ENCODE data around the gene MRPS2. TPM values are rescaled to one million over a fixed set of nuclear protein-coding genes. Genes with fewer than 3 reads are reported as not detected.

Gene MRPS2
- total RNA-seq, 1 experiment from 2014 or later, result 65.5 TPM

DNA sequence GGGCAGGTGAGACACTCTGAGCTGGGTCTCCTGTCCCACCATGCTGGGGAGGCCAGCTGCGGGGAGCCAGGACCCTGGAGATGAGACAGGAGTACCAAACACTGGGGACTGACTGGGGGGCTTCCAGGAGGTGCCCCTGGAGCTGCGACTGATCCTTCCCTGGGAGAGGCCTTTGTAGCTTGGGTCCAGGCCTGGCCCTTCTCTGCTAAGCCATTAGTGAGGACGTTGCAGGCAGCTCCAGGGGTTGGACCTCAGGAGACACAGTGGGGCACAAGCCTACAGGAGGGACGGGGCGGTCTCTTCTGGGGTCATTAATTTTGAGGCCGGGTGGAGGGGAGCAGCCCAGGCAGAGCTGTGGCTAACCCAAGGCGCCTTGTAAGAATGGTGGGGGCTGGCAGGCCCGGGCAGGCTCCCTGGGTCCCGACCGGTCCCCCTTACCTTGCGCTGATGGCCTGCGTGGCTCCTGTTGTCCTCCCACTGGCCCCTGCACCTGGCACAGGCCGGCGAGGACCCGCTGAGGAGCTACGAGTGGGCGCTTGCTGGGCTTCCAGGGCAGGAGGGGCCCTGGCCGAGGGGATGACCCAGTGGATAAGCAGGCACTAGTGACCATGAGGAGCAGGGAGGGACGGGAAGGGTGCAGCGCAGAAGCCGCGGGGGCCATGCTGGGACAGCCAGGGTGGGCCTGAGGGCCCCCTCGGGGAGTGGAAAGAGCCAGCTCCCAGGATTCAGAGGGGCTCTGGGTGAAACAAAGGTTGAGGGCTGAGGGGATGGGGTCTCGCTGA is 5.1 kb downstream of the MRPS2 start:
- no peak overlapping the region for H3K27ac Mint-ChIP-seq (ENCODE audit: unreplicated experiment)
- Histone ChIP-seq H3K4me1 (peaks cover 9% of the 10 kb centered on the region; the same call in 1 of the 2 replicates), H3K9me3 (peaks cover 6% of the 10 kb centered on the region; the same call in 1 of the 2 replicates), H3K27me3 (replicated peaks; ENCODE audit: control insufficient read depth, insufficient read depth, low read length) (no peaks in the 10 kb centered on the region), H3K4me3 (ENCODE audit: low read depth, low read length) (no peak overlapping the region), H3K36me3 (ENCODE audit: control insufficient read depth, insufficient read depth, low read length) (peaks cover 9% of the 10 kb centered on the region)
- no peaks in the 10 kb centered on the region for H3K9me3 Mint-ChIP-seq (ENCODE audit: unreplicated experiment)
- ChIA-PET POLR2A (no interaction called here), CTCF (no interaction called here)
- TF ChIP-seq, protein P1, sequence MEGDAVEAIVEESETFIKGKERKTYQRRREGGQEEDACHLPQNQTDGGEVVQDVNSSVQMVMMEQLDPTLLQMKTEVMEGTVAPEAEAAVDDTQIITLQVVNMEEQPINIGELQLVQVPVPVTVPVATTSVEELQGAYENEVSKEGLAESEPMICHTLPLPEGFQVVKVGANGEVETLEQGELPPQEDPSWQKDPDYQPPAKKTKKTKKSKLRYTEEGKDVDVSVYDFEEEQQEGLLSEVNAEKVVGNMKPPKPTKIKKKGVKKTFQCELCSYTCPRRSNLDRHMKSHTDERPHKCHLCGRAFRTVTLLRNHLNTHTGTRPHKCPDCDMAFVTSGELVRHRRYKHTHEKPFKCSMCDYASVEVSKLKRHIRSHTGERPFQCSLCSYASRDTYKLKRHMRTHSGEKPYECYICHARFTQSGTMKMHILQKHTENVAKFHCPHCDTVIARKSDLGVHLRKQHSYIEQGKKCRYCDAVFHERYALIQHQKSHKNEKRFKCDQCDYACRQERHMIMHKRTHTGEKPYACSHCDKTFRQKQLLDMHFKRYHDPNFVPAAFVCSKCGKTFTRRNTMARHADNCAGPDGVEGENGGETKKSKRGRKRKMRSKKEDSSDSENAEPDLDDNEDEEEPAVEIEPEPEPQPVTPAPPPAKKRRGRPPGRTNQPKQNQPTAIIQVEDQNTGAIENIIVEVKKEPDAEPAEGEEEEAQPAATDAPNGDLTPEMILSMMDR (IDR thresholded peaks at IDR 0.05; ENCODE audit: insufficient read depth in 1 of 2, low read depth in 1 of 2, low read length in 1 of 2, severe bottlenecking in 1 of 2, unreplicated experiment in 1 of 2), result no peak
- H3K4me1 Mint-ChIP-seq (ENCODE audit: low read depth, unreplicated experiment), result no peaks in the 10 kb centered on the region
- H3K36me3 Mint-ChIP-seq (ENCODE audit: insufficient read depth, unreplicated experiment), result peaks cover 25% of the 10 kb centered on the region
- no peak overlapping the region for H3K4me3 Mint-ChIP-seq (ENCODE audit: unreplicated experiment)
- H3K27me3 Mint-ChIP-seq (ENCODE audit: insufficient read depth, unreplicated experiment), result no peaks in the 10 kb centered on the region
- no peak for DNase-seq
- intact Hi-C loops (cut with micrococcal nuclease; ENCODE audit: unreplicated experiment), result no loop called here
- no TSS peak for BruUV-seq (replicated peaks)

DNA sequence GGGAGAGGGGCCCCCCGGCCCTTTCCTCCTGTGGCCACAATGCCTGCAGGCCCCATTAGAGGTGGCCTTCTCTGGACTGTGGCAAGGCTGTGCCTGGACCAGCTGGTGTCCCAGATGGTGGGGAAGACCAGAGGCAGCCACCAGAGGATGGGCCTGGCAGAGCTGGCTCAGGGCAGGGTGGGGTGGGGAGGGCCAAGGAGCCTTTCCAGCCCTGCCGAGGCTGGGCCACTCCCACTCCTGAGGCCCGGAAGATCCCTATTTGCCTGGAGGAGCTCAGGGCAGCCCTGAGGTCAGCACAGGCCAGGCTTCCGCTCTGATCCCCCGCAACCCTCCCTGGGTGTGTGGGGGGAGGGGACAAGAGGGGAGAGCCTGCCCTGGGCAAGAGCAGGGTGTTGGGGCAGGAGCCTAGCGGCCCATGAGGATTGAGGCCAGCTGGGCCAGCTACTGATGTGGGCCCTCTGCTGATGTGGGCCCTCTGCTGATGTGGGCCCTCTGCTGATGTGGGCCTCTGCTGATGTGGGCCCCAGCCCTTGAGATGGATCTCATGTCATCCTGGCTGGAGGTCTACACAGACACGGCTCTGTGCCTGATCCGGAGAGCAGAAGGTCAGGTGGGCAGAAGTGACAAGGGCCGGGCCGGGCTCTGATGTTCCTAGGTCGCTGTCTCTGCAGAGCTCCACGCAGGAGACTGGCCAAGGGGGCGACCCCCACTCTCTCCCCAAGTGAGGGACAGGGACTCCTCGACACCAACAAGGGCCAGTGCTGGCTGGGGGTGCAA is 6.0 kb downstream of the MRPS2 start:
- peaks cover 5% of the 10 kb centered on the region; the same call in 1 of the 2 replicates for H3K4me1 ChIP-seq
- DNase-seq, result no peak
- peaks cover 6% of the 10 kb centered on the region; the same call in 1 of the 2 replicates for H3K9me3 ChIP-seq
- Mint-ChIP-seq H3K4me3 (ENCODE audit: unreplicated experiment) (no peak overlapping the region), H3K4me1 (ENCODE audit: low read depth, unreplicated experiment) (no peaks in the 10 kb centered on the region), H3K9me3 (ENCODE audit: unreplicated experiment) (no peaks in the 10 kb centered on the region), H3K36me3 (ENCODE audit: insufficient read depth, unreplicated experiment) (peaks cover 16% of the 10 kb centered on the region), H3K27ac (ENCODE audit: unreplicated experiment) (no peak overlapping the region), H3K27me3 (ENCODE audit: insufficient read depth, unreplicated experiment) (peaks cover 2% of the 10 kb centered on the region)
- no peaks in the 10 kb centered on the region for H3K27me3 ChIP-seq (replicated peaks; ENCODE audit: control insufficient read depth, insufficient read depth, low read length)
- intact Hi-C loops (cut with micrococcal nuclease; ENCODE audit: unreplicated experiment), result no loop called here
- no peak overlapping the region for H3K4me3 ChIP-seq (ENCODE audit: low read depth, low read length)
- BruUV-seq (replicated peaks), result no TSS peak
- peaks cover 9% of the 10 kb centered on the region; the same call in 1 of the 2 replicates for H3K36me3 ChIP-seq (ENCODE audit: control insufficient read depth, insufficient read depth, low read length)
- TF ChIP-seq, protein P1 (IDR thresholded peaks at IDR 0.05; ENCODE audit: insufficient read depth in 1 of 2, low read depth in 1 of 2, low read length in 1 of 2, severe bottlenecking in 1 of 2, unreplicated experiment in 1 of 2), result no peak
- CTCF ChIA-PET, result no interaction called here
- POLR2A ChIA-PET, result no interaction called here

DNA sequence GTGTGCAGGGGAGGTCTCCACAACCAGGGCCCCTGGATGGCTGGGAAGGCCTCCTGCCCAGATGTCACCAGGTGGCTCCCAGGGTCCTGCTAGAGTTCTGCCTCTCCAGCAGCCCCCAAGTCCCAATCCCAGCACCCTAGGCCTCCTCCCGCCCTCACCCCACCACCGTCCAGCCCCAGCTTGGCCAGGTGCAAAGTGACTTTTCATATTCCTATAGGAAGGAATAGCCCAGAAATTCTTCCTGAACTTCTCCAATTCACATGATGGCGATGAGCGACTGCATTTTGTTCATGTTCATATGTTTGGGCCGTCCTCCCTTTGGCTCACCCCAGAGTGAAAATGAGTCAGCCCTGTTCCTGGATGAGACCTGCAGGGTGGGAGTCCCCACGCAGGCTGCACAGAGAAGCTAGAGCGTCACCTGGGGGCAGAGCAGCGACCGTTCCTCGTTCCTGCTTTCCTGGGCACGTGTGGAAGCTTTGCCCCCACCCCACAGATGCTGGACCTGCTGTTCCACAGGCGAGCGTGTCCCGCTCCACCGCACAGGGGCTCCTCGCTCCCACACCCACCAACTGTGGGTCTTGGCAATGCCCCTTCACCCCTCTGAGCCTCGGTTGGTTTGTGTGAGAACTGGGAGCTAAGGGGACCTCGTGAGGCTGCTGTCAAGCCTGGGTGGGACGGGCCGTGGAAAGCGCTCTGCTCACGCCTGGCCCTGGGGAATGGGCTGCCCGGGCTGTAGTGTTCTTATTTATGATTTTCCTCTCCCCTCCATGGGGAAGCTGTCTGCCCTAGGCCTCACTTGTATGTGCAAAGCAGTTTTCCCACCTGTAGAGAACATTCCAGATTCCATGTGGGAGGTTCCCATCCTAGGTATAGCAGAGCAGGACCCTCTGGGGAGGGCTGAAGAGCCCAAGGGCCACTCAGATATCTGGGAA is 6.9 kb downstream of the MRPS2 start:
- TF ChIP-seq, protein P1 (IDR thresholded peaks at IDR 0.05; ENCODE audit: insufficient read depth in 1 of 2, low read depth in 1 of 2, low read length in 1 of 2, severe bottlenecking in 1 of 2, unreplicated experiment in 1 of 2), result no peak
- H3K9me3 ChIP-seq, result peaks cover 6% of the 10 kb centered on the region; the same call in 1 of the 2 replicates
- H3K27ac Mint-ChIP-seq (ENCODE audit: unreplicated experiment), result no peak overlapping the region
- intact Hi-C loops (cut with micrococcal nuclease; ENCODE audit: unreplicated experiment), result no loop called here
- H3K36me3 Mint-ChIP-seq (ENCODE audit: insufficient read depth, unreplicated experiment), result peaks cover 15% of the 10 kb centered on the region
- H3K27me3 Mint-ChIP-seq (ENCODE audit: insufficient read depth, unreplicated experiment), result peaks cover 2% of the 10 kb centered on the region
- no TSS peak for BruUV-seq (replicated peaks)
- peak in 1 of 2 experiments; percentile 20 for DNase-seq
- no peaks in the 10 kb centered on the region for H3K27me3 ChIP-seq (replicated peaks; ENCODE audit: control insufficient read depth, insufficient read depth, low read length)
- no peaks in the 10 kb centered on the region for H3K4me1 ChIP-seq
- H3K36me3 ChIP-seq (ENCODE audit: control insufficient read depth, insufficient read depth, low read length), result peaks cover 6% of the 10 kb centered on the region; the same call in 1 of the 2 replicates
- ChIA-PET CTCF (no interaction called here), POLR2A (no interaction called here)
- no peak overlapping the region for H3K4me3 Mint-ChIP-seq (ENCODE audit: unreplicated experiment)
- H3K9me3 Mint-ChIP-seq (ENCODE audit: unreplicated experiment), result no peaks in the 10 kb centered on the region
- H3K4me1 Mint-ChIP-seq (ENCODE audit: low read depth, unreplicated experiment), result no peaks in the 10 kb centered on the region
- H3K4me3 ChIP-seq (ENCODE audit: low read depth, low read length), result no peak overlapping the region

All from Caco-2 (cell line).